GM21723 (cell line): ENCODE measurements around the gene BRD9.
A peak's percentile ranks its signal among the peaks of the same experiment; 100 is the strongest.
"Not testable (repeated sequence)": the region's sequence is repeated elsewhere in the genome, so short reads cannot be mapped to it uniquely, and the experiment has no call there.

ENCODE experiments used
- ATAC-seq: cut with Tn5 transposase; IDR thresholded peaks from one replicate; pipeline ENCODE4 v1.9.1; 2021; ENCODE audit warnings: mild to moderate bottlenecking, moderate library complexity; ENCODE audit not compliant: unreplicated experiment

The BRD9 gene

DNA sequence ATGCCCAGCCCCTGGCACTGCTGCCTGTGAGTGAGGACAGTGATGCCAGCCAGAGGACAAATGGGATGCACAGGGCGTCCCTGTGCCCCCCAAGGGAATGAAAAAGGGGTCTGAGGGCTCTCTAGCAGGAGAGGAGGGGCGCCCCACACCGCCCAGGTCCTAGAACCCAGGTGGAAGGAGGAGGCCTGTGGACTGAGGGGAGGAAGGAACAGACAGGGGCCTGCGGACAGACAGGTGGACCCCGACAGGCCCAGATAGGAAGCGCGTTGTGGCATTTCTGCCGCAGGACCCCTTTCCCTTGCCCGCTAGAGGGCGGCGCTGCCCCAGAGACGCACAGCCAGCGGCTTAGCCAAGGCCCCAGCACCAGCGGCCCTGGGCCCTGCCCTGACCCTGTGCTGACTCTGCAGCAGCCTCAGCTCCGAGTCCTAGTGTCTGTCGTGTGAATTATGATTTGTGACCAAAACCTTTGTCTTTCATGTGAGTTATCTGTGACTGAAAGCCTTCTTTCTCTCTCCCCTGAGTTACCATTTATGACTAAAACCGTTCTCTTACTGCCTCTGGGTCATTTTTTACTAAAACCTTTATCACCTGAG lies 30.8 kb upstream of the BRD9 start:
- ATAC-seq: peak; percentile 80

DNA sequence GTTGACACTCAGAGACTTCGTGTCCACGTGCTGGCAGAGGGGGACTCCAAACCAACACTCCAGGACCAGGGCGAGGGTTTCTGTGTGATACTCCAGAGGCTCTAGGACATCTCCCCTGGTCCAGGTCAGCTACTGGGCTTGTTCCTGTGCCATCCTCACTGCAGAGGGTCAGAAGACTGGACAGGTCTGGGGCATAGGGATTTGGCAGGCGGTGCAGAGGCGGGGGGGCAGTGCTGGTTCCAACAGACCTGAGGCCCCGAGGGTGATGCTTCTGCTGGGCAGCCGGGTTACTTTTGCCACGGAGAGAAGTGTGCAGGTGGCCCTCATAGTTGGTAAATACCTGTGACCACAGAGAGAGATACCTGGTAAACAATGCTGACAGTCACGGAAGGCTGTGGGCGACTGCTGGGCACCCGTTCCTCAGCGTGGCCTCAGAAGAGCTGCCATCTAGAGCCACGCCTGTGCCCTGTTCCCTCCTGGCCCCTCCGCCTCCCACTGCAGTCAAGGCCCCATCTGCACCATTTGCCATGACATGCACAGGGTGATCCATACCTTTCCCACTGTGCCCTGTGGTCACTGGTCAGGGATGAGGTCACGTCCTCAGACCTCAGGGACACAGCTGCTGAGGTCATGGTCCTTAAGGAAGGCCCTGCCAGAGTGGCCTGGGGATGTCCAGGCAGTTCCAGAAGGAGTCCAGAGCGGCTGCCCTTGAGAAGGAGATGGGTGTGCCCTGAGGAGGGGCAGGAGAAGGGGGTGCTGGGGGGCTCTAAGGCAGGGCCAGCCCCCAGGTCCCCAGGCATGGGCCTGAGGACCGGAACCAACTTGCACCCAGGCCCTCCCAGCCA lies 30.1 kb upstream of the BRD9 start:
- no peak for ATAC-seq

GRCh38 chr5:921456-922435 lies 29.1 kb upstream of the BRD9 start:
- no peak for ATAC-seq

GRCh38 chr5:920321-920720 lies 27.7 kb upstream of the BRD9 start:
- ATAC-seq: no peak

DNA sequence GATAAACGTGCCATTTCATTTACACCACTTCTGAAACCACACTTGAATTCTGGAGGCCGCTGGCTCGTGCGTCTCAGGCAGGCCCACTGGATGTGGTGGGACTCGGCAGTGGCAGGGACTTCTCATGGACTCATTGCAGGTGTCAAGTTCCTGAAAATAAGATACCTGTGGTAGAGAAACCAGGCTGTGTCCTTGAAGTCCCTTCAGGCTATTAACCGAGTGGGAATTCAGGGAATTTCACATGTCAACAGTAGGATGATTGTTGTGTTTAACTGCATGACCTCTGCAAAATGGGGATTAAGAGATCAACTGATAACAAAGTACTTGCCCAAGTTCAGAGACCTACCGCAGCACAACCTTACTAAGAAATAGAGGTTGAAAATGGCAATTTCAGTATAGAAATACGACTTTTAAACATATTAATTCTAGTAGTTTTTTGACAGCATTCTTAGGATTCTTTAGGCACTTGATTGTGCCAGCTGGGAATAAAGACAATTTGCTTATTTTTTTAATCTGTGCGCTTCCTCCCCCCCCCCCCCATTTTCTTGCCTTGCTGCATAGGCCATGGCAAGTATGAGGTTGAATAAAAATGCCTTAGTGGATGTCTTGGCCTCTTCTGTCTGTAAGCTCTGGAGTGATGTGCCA lies 26.9 kb upstream of the BRD9 start:
- ATAC-seq: no peak

DNA sequence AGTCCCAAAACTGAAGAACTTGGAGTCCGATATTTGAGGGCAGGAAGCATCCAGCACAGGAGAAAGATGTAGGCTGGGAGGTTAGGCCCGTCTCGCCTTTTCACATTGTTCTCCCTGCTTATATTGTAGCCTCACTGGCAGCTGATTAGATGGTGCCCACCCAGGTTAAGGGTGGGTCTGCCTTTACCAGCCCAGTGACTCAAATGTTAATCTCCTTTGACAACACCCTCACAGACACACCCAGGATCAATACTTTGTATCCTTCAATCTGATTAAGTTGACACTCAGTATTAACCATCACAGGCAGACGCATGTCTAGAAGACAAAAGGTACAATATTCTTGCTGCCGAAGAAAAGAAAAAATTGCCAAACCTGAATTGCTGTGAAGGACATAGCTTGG lies 26.1 kb upstream of the BRD9 start:
- ATAC-seq: not testable (repeated sequence)

- ATAC-seq: no peak
These were observed 24.1 kb upstream of the BRD9 start for GRCh38 chr5:916441-917293.

DNA sequence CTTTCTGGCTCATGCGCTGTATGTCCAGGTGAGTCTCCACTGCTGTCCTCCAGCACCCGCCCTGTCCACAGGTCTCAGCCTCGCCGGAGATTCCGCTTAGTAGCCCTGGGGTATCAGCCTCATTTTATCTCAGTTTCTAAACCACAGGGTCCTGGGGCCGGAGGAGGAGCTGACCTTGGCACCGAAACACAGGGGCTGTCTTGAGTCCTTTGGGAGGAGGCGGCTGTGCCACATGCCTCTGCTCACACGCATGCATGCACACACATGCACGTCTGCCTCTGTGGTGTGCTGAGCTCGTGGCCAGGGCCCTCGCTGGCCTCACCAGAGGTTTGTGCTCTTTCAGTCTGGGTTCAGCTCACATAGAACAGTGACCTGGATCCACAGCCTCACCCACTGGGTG lies 23.3 kb upstream of the BRD9 start:
- no peak for ATAC-seq

DNA sequence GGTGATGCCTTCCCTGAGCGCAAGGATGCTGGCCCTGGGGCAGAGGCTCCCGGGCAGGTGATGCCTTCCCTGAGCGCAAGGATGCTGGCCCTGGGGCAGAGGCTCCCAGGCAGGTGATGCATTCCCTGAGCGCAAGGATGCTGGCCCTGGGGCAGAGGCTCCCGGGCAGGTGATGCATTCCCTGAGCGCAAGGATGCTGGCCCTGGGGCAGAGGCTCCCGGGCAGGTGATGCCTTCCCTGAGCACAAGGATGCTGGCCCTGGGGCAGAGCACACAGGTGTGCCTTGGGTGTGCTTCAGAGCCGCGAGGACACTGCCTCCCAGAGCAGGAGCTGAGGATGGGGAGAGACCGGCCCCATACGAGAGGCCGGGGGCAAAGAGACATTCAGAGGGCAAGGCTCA lies 22.7 kb upstream of the BRD9 start:
- not testable (repeated sequence) for ATAC-seq

DNA sequence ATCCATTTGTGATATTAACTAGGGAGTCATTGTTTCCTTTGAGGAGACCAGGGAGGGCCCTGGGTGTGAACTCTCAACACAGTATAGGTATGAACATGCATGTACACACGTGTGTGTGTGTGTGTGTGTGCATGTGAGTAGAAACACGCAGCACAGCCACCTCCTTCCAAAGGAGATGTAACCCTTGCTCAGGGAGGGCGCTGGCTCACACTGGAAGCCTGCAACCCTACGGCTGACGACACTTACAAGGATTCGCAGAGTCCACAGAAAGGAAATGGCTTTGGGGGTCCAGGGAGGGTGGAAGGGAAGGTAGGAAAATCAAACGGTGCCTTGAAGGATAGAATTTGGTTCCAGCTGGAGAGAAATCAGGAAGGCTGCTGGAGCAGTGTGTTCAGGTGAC lies 22.0 kb upstream of the BRD9 start:
- ATAC-seq: no peak

DNA sequence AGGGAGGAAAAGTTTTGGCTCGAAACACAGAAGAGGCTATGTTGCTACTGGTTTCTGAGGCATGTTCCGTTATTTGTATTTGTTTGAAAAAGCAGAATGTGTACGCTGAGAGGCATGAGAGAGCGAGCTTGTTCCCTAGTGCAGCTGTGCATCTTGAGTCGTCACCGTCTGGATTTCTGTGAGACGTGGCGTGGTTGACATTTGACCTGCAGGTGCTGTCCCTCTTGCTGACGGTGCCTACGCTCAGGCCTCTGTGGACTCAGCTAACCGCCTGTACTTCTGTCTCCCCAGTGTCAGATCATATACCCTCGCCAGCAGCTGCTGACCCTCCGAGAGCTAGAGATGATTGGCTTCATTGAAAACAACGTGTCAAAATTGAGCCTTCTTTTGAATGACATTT lies 21.6 kb upstream of the BRD9 start:
- ATAC-seq: no peak

- no peak for ATAC-seq
These were observed 19.9 kb upstream of the BRD9 start for GRCh38 chr5:912280-913091.

DNA sequence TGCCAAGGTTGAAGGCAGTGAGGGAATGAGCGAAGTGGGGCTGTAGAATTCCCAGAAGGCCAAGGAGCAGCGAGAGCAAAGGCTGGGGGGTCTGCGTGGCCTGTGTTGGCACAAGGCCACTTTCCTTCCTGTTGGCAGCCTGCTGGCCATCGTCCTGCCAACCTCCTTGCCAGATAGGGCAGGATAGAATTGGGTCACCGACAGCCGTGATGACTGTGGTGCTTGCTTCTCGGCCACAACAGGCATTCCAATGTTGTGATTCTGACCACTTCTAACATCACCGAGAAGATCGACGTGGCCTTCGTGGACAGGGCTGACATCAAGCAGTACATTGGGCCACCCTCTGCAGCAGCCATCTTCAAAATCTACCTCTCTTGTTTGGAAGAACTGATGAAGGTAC lies 19.0 kb upstream of the BRD9 start:
- no peak for ATAC-seq

DNA sequence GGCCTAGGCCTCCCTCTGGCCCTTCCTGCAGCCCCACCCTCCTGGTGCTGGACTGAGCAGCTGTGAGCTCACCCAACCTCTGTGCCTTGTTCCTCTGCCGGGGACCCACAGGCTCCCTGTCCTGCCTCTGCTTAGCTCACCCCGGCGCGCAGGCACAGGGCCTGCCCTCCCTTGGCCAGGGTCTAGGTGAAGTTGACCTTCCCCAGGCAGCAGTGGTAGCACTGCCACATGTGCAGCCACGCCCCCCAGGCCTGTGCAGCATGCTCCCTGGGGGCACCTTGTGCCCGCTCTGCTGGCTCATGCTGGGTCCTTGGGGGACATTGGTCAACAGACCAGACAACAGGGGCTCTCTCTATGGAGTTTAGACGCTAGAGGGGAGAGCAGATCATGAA lies 18.2 kb upstream of the BRD9 start:
- no peak for ATAC-seq

- ATAC-seq: no peak
These were observed 17.6 kb upstream of the BRD9 start for GRCh38 chr5:909994-910768.

- no peak for ATAC-seq
These were observed 16.5 kb upstream of the BRD9 start for GRCh38 chr5:909086-909485.

DNA sequence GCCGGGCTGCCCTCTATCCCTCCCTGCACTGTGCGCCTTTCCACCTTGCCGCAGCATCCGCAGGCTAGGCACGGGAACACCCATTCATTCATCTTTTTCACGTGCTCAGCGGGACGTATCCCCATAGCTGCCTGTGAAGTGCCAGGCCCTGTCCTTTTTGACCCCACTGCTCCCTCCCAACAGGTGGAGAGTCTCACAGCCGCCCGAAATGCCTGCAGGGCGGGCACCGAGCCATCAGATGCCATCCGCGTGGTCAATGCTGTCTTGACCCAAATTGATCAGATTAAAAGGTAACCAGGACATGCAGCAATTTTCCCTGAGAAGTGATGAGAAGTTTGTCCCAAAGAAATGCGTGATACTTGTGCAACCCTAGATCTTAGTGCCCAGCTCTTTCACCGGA lies 15.6 kb upstream of the BRD9 start:
- no peak for ATAC-seq

GRCh38 chr5:907366-907910 lies 14.8 kb upstream of the BRD9 start:
- no peak for ATAC-seq
